NCI-H1092 treated with DMSO at 0.1 percent for 48 hours (cell line): Measurements from ENCODE around the gene LYG1.
"Not testable (repeated sequence)": the region's sequence is repeated elsewhere in the genome, so short reads cannot be mapped to it uniquely, and the experiment has no call there.

ENCODE experiments used
- DNase-seq: peaks from one replicate; lab custom pipeline; 2025; lab: John Stamatoyannopoulos, UW

LYG1 gene

DNA sequence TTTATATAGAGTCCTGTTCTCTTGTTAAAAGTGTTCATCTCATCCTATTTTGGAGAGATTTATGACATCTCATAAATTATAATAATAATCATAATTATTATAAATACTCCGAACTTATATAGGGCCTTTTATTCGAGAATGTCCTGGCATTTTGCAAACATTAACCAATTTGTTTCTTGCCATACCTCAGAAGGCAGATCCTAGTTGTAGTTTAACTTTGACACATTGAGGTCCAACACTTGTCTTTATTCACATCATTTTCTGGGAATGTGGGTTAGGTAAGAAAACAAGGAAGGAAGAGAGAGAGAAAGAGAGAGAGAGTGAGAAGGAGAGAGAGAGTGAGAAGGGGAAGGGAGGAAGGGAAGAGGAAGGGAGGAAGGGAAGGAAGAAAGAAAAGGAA lies at the start of gene LYG1:
Gene LYG1, minus strand, starts transcription at position 101 of the 400 bp plus-strand sequence. CDS start 5,527 bp downstream, outside the sequence.
- DNase-seq = not testable (repeated sequence)

DNA sequence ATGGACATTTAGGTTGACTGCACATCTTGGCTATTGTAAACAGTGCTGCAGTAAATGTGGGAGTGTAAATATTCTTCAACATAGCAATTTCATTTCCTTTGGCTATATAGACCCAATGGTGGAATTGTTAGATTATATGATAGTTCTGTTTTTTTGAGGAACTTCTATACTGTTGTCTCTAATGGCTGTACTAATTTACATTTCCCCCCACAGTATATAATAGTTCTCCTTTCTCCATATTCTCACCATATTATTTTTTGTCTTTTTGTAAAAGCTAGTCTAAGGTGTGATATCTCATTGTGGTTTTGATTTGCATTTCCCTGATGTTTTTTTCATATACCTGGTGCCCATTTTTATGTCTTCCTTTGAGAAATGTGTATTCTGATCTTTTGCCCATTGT lies 49.2 kb upstream of the LYG1 start:
- DNase-seq = no peak

DNA sequence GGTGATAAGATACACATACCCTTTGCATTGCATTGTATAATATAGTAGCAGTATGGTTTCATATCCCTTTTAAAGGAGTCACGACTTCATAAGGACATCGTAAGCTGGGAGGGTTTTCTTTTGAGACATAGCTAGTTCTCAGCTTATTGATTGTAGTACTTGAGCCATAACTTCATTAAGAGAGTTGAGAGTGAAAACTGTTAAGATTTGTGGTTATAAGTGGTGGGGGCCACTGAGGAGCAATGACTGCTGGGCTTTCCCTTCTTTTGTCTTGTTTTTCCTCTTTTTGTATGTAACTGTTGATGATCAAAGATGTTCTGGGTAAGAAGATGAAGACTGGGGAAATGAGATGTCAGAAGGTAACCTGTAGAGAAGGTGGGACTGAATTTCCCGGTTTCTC lies 47.2 kb upstream of the LYG1 start:
- no peak for DNase-seq

DNA sequence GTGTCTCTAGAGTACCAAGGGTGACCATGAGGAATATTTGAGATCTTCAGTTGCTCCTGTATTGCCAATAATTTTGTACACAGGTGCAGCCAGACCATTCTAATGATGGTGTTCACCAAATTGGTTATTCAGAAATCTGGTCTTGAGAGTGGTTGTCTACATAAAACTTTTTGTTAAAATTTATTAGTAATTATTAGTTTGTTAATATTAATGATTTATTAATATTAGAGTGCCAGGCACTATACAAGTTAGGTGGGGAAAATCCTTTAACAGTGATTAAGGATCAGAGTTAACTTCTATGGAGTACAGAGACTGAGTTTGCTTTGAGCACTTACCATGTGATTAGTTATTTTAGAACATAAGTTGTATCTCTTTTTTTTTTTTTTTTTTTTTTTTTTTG lies 45.2 kb upstream of the LYG1 start:
- DNase-seq = no peak

DNA sequence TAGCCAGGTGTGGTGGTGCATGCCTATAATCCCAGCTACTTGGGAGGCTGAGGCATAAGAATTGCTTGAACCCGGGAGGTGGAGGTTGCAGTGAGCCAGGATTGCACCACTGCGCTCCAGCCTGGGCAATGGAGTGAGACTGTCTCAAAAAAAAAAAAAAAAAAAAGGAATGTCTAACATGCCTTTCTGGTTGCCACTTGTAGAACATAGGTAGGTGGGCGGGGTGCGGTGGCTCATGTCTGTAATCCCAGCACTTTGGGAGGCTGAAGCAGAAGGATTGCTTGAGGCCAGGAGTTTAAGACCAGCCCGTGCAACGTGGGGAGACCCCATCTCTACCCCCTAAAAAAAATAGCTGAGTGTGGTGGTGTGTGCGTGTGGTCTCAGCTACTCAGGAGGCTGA lies 44.4 kb upstream of the LYG1 start:
- not testable (repeated sequence) for DNase-seq

DNA sequence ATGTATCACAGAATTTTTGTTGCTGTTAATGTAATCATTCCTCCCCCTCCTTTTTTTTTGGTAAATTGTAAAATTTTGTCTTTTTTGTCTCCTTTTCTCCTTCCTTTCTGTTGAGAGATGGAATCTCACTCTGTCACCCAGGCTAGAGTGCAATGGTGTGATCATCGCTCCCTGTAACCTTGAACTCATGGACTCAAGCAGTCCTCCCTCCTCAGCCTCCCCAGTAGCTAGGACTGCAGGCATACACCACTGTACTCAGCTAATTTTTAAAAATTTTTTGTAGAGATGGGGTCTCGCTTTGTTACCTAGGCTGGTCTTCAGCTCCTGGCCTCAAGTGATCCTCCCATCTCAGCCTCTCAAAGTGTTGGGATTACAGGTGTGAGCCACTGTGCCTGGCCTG lies 41.5 kb upstream of the LYG1 start:
- DNase-seq = no peak

DNA sequence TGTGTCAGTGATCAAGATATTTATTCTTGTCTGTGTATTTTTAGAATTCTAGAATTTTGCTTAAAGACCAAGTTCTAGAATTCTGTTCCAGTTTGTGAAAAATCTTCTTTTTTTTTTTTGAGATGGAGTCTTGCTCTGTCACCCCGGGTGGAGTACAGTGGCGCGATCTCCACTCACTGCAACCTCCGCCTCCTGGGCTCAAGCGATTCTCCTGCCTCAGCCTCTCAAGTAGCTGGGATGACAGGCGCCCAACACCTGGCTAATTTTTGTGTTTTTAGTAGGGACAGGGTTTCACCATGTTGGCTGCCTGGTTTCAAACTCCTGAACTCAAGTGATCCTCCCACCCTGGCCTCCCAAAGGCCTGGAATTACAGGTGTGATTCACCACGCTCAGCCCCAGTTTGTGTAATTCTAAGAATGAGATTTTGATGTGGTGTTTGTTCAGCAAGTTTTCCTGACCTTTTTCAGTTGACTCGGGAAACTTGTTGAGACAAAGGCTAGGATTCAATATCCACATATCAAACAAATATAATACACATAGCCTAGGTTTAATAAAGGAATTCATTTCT lies 39.8 kb upstream of the LYG1 start:
- no peak for DNase-seq

DNA sequence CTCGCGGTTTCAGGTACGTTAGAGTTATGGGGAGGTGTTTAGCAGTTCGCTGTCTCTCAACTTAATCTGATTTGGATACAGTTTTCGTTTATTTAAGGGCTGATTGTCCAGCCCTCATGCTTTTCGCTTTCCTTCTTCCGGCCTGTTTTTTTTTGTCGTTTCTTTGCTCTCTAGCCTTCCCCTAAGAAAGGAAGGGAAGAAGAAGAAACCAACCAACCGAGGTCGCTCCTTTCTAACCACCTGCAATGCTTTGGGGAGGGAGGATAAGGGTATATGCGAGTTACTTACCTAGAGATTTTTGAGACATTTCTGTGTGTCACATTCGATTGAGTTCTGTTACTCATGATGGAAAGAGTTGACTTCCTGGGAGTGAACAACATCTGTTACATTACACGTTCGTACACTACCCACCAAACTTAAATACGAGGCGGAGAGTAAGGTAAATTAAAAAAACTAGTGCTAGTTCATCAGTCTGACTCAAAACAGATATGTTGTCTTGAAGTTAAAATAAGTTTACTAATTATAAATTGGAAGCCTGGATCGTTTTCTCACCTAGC lies 37.1 kb upstream of the LYG1 start:
- DNase-seq = no peak

DNA sequence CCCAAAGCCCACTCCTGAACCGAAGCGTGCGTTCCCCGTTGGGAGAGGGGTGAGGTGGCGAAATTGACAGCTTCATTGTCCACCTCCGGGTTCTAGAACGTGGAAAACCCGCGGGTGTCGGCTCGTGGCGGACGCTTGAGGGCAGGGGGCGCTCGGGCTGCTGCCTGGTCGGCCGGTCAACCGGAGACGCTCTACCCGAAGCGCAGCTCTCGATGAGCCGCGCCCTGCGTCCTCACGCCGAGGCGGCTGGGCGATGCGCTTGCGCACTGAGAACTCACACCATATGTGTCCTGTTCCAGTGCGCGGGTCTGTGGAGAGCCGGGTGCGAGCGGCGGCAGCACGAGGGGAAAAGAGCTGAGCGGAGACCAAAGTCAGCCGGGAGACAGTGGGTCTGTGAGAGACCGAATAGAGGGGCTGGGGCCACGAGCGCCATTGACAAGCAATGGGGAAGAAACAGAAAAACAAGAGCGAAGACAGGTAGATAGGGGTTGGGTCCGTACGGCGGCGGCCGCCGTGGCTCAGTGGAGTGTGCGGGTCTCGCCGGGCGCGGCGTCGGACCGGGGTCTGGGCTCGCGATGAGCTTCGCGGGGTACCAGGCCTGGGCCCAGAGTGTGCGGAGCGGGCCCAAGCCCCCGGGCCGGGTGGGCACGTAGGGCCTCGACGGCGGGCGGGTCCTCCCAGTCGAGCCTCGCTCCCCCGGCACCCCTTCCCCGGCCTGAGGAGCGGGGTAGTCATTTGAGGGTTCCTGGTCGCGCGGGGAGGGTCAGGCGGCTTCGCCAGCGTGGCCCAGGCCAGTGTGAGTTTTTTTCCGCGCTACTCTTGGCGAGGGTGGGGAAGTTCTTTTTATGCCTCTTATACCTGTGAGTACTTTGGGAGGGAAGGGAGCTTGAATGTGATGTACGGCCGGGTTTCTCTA lies 36.4 kb upstream of the LYG1 start, which contains the start of gene EIF5B:
Gene EIF5B, plus strand, starts transcription at position 277 of the 916 bp plus-strand sequence. Its CDS starts 166 bp downstream, at position 443.
- peak; percentile 81 for DNase-seq

DNA sequence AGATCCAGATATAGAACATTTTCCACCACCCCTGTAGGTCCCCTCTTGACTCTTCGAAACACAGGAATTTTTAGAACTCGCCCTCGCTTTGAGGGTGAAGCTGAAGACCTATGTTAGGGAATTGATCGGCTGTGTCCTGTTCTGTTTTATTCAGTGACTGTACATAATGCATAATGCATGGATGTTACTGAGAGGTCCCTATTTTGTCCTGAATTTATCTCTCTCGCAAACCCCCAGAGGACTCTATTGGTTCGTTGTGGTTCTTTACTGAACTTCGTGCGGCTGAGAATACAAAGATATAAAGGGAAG lies 35.8 kb upstream of the LYG1 start:
- no peak for DNase-seq

DNA sequence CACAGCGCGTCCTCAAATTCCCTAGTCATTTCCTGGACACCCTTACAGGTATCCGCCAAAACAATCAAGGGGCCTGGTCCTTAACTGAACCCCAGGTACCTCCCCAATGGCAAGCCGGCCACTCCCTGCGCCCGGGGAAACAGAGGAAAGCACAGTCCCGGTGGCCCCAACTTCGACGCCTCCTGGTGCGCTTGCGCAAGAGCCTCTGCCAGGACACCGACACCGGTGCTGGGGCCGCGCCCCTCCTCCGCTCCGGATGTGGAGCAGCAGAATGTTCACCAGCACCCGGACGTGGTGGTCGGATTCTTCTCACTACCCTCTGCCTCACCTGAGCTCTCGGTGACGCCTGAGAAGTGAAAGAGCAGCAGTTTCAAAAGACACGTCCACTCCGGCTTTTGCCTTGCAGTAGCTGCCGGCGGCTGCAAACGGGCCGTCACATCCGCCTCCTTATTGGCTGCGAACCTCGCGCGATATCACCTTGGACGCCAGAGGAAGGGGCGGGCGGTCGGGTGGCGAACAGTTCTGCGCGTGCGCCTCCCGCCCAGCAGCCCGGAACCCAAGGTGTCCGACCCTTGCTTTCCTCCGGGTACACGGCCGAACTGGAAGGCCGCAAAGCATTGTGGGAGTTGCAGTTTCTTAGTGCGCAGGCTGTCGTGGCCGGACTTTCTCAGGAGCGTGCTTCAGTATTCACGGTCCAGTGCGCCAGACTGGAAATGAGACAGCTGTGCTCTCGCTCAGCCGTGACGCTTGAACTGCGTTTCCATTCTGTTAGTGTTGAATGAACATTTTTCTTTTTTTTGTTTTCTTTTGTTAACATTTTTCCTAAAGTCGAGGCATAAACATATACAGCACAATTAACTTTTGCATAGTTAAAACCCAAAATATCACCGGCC lies 35.2 kb upstream of the LYG1 start, which contains the start of gene TXNDC9:
Gene TXNDC9, minus strand, starts transcription at position 423 of the 893 bp plus-strand sequence. CDS start 3,123 bp downstream, outside the sequence.
- DNase-seq = peak; percentile 98

DNA sequence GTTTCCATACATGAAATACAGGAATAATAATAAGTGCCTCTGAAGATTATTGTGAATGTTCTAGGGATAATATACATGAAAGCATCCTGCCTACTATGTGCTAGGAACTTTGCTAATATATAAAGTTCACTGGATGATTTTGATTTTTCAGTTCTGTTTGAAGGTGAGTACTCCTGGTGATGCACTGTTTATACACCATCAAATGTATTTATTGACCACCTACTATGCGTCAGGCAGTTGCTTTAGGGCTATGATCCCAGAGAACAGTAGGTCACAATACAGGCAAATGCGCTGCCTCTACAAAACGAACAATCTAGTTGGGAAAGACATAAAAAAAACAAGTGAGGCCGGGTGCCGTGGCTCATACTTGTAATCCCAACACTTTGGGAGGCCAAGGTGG lies 24.4 kb upstream of the LYG1 start:
- DNase-seq = no peak

DNA sequence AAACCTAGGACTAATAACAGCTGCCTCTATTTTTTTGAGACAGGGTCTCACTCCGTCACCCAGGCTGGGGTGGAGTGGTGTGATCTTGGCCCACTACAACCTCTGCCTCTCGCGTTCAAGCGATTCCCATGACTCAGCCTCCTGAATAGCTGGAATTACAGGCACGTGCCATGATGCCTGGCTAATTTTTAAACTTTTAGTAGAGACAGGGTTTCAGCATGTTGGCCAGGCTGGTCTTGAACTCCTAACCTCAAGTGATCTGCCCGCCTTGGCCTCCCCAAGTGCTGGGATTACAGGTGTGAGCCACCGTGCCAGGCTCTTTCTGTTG lies 16.8 kb upstream of the LYG1 start:
- DNase-seq = not testable (repeated sequence)

DNA sequence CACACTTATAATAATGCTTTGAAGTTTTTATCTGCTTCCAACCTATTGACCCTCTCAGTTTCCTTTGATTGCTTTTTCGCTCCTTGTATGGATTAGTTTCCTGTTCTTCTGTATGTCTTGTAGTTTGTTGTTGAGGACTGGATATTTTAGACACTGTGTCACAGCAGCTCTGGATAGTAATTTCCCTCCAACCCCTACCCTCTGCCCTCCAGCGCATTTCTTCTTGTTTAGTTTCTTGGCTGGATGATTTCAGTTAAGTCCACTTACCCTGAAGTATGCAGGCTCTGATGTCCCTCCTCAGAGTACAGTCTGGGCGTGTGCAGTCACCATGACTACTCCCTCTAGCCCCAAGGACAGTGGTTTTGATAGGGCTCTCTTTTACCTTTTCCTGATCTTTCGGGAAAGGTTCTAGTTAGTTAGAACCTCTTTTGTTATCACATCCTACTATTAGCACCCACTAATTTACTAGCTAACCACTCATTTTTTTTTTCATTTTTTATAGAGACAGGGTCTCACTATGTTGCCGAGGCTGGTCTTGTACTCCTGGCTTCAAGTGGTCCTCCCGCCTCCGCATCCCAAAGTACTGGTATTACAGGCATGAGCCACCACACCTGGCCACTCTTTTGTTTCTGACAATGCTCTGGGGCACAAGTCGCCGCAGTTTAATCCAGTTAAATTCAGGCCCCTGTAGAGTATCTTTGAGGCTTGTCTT lies 16.3 kb upstream of the LYG1 start:
- no peak for DNase-seq

DNA sequence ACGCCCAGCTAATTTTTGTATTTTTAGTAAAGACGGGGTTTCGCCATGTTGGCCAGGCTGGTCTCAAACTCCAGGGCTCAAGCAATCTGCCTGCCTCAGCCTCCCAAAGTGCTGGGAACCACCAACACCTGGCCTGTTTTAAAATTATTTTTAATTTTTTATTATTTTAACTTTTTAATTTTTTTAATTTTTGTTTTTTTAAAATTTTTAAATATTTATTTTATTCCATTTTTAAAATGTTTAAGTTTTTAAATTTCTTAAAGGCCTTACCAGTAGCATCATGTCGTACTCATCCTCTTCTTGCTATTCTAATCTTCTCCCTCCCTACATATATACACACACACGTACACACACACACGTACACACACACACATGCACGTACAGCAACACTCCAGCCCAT lies 1.4 kb downstream of the LYG1 start:
- DNase-seq = no peak

DNA sequence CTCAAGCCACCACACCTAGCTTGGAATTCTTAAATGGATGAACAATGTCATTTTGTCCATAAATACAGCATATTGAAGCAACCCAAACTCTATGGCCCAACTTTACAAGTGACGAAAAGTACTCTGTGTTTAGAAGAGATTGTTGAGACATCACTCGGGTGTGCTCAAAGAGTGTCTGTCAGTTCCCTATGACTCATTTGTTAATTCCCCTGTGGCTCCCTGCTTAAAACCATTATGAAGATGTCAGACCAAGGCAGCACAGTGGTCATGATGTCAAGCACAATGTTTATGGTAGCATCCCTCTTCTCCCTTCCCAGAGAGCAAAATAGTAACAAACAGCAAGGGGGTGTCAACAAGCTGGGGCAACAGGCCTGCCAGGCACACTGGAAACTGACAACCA lies 3.0 kb downstream of the LYG1 start:
- no peak for DNase-seq

DNA sequence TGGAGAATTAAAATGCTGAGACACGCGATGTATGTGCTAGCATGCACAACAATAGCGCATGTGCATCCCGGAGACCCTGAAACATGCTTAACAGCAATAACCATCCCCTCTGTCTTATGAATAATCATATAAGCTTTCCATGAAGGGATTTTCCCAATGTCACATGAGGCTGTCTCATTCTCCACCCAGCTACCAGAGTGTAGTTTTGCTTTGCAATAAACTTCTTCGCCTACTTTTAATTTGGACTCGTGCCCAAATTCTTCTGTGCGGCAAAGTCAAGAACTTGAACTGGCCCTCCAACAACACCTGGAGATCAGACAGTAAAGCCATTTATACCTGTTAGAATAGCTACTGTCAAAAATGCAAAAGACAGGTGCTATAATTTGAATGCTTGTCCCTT lies 15.5 kb downstream of the LYG1 start:
- no peak for DNase-seq

DNA sequence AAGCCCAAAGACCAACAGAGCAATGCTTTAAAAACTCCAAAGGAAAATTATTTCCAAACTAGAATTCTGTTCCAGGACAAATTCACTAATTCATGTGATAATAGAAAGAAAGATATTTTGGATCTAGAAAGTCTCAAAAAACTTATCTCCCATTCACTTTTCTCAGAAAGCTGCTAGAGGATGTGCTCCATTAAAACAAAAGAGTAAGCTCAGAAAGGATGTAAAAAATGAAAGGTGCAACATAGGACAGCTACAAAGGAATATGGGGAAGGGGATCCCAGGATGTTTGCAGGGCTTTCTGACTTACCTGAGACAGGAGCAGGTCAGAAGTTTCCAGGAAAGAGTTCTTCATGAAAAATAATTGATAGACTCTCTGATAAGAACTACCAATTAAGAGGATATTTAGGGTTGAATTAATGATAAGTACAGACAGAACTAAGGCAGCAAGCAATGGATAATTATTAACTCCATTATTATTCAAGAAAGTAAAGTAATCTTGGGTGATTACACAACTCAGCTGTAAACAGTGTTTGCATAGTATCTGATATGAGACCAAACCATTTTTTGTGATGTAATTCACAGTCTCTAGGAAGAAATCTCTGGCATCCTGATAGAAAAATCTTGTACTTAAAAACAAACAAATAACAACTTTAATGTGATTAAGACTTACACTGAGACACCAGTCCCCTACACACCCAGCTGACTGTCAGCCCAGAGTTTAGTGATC lies 20.9 kb downstream of the LYG1 start:
- no peak for DNase-seq

DNA sequence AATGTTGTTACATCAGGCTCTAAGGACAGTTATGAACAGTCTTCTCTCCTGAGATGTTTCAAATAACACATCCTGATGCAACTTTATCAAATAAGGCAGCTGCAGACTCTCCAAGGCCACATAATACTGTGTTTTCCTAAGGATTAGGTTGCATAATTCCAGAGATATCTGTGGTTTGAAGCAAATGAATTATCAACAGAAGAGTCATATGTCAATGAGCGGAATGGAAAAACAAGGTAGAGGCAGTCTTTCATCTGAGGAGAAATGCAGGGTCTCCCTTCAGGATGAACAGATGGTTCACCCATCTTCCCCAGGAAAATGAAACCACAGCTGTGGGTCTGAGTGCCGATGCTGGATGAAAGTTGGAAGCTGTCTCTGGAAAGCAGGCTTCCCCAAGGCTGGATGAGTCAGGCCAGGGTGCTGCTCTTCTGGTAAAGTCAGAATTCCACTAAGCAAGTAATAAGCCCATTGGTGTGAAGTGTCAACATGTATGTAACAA lies 22.2 kb downstream of the LYG1 start:
- no peak for DNase-seq

DNA sequence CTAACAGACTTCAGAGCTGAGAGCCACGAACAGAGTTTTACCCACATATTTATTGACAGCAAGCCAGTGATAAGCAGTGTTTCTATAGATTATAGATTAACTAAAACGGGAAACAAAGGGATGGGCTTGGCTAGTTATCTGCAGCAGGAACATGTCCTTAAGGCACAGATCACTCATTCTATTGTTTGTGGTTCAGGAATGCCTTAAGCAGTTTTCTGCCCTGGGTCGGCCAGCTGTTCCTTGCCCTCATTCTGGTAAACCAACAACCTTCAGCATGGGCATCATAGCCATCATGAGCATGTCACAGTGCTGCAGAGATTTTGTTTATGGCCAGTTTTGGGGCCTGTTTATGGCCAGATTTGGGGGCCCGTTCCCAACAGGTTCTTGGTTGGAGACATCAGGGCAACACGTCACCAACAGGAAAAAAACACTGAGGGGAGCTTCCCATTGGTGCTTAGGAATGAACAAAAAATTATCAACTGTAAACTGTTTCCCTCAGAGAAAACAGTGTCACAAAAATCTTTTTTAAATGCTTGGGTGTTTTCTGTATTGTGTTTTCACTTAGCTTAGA lies 22.7 kb downstream of the LYG1 start:
- DNase-seq = not testable (repeated sequence)
